PC-3 (cell line): ENCODE measurements around the gene OPA3. TPM values are rescaled to one million over a fixed set of nuclear protein-coding genes. Genes with fewer than 3 reads are reported as not detected.

Source experiments
- ATAC-seq: fragments of 200-7000 bp; cut with Tn5 transposase; 2 replicates; pipeline ENCODE4 v1.9.1; 2020; ENCODE audit warnings: mild to moderate bottlenecking, moderate library complexity
- BruUV-seq: library from RNA; stranded (reverse); fragments of 400-500 nt; replicated peaks from 2 replicates; lab custom pipeline; 2021; lab: Mats Ljungman, UMichigan
- CTCF ChIA-PET: fragments of 300-600 bp; sonication (Branson Sonifier 250); formaldehyde crosslinking; loops from one replicate; lab custom pipeline; 2022; ENCODE audit warnings: antibody characterized with exemption; lab: Charles Lee
- POLR2A ChIA-PET: fragments of 300-600 bp; sonication (Branson Sonifier 250); formaldehyde crosslinking; loops from one replicate; lab custom pipeline; 2022; ENCODE audit warnings: antibody characterized with exemption; ENCODE audit not compliant: unreplicated experiment; lab: Charles Lee
- DNase-seq: peaks from one replicate; pipeline ENCODE4 v3.0.0-alpha.2; 2015
- H2AFZ ChIP-seq: fragments of 300-600 bp; sonication (generic); 2 replicates; pipeline ENCODE4 v1.6.0; 2016; ENCODE audit warnings: antibody characterized with exemption, low read length
- H3F3A ChIP-seq: fragments of 300-600 bp; sonication (generic); one replicate; pipeline ENCODE4 v1.6.0; 2017; ENCODE audit warnings: antibody characterized with exemption, low read length, control low read depth, mild to moderate bottlenecking; ENCODE audit not compliant: unreplicated experiment
- H3K27ac ChIP-seq: fragments of 300-600 bp; sonication (generic); 2 replicates; pipeline ENCODE4 v1.5.1; 2016; ENCODE audit warnings: mild to moderate bottlenecking, low read length
- H3K27me3 ChIP-seq: fragments of 300-600 bp; sonication (generic); 2 replicates; pipeline ENCODE4 v1.6.1; 2016; ENCODE audit warnings: low read length, mixed read lengths
- H3K36me3 ChIP-seq: fragments of 300-600 bp; sonication (generic); 2 replicates; pipeline ENCODE4 v1.6.1; 2016; ENCODE audit warnings: low read depth, mixed run types, low read length, mixed read lengths
- H3K4me1 ChIP-seq: fragments of 300-600 bp; sonication (generic); 2 replicates; pipeline ENCODE4 v1.5.1; 2016; ENCODE audit warnings: low read length; ENCODE audit not compliant: insufficient read depth
- H3K4me2 ChIP-seq: fragments of 300-600 bp; sonication (generic); 2 replicates; pipeline ENCODE4 v1.6.0; 2016; ENCODE audit warnings: low read length
- H3K4me3 ChIP-seq: fragments of 300-600 bp; sonication (generic); 2 replicates; pipeline ENCODE4 v1.5.1; 2016; ENCODE audit warnings: mild to moderate bottlenecking, low read length, mixed read lengths
- H3K79me2 ChIP-seq: fragments of 300-600 bp; sonication (generic); 2 replicates; pipeline ENCODE4 v1.6.1; 2017; ENCODE audit warnings: low read length, mixed read lengths
- H3K9ac ChIP-seq: fragments of 300-600 bp; sonication (generic); 2 replicates; pipeline ENCODE4 v1.6.0; 2016; ENCODE audit warnings: mild to moderate bottlenecking, low read length
- H3K9me2 ChIP-seq: fragments of 300-600 bp; sonication (generic); replicated peaks from 2 replicates; pipeline ENCODE4 v1.6.1; 2016; ENCODE audit warnings: mixed run types, low read length, mixed read lengths
- H3K9me3 ChIP-seq: fragments of 300-600 bp; sonication (generic); 2 replicates; pipeline ENCODE4 v1.6.1; 2016; ENCODE audit warnings: low read length, mixed read lengths
- H4K20me1 ChIP-seq: fragments of 300-600 bp; sonication (generic); 2 replicates; pipeline ENCODE4 v1.6.1; 2016; ENCODE audit warnings: low read length, mixed read lengths
- CTCF ChIP-seq: fragments of 300-600 bp; sonication (generic); conservative IDR thresholded peaks from 2 replicates; pipeline ENCODE4 v1.5.1; 2017; ENCODE audit warnings: antibody characterized with exemption, low read depth, mild to moderate bottlenecking, low read length
- EZH2 ChIP-seq: fragments of 300-600 bp; sonication (generic); IDR thresholded peaks from one replicate; pipeline ENCODE4 v1.6.1; 2017; ENCODE audit warnings: antibody characterized with exemption, mild to moderate bottlenecking, low read length; ENCODE audit not compliant: unreplicated experiment
- EZH2phosphoT487 ChIP-seq: fragments of 300-600 bp; sonication (generic); IDR thresholded peaks from 2 replicates; pipeline ENCODE4 v1.6.1; 2018; ENCODE audit warnings: mild to moderate bottlenecking, antibody characterized with exemption, low read length, borderline replicate concordance
- intact Hi-C: fragments of 100-400 bp; cut with micrococcal nuclease; formaldehyde crosslinking; loops from 2 replicates; pipeline ENCODE4 v1.9.0; 2023
- total RNA-seq: library from RNA; depleted of rRNA; stranded (reverse); fragments of >200 nt; gene quantifications from 2 replicates; pipeline ENCODE4 v1.2.3, GENCODE V29; 2014

The OPA3 gene
- total RNA-seq, 1 experiment from 2014 or later, result 9.4 TPM

- H3K4me2 ChIP-seq, result peak overlapping the region; percentile 42
- H3K4me3 ChIP-seq, result no peak overlapping the region
- peak; percentile 89 for ATAC-seq
- no peaks in the 10 kb centered on the region for H3K27me3 ChIP-seq
- H3K79me2 ChIP-seq, result peaks cover 53% of the 10 kb centered on the region
- peak; percentile 85 for DNase-seq
- H3K9ac ChIP-seq, result peak overlapping the region; percentile 82
- H3K4me1 ChIP-seq, result peaks cover 30% of the 10 kb centered on the region
- no peak for TF ChIP-seq EZH2
- TF ChIP-seq EZH2phosphoT487, result no peak
- no peak for TF ChIP-seq CTCF
- intact Hi-C loops, result loop anchor here (2.0 kb wide), 1 partner anchor 40 kb away; no protein-coding TSS in a partner anchor
- no peaks in the 10 kb centered on the region for H3K36me3 ChIP-seq
- H4K20me1 ChIP-seq, result no peaks in the 10 kb centered on the region
- BruUV-seq, result no TSS peak
- no peak overlapping the region for H2AFZ ChIP-seq
- H3K27ac ChIP-seq, result peak overlapping the region; percentile 99
- CTCF ChIA-PET, result no interaction called here
- no peaks in the 10 kb centered on the region for H3K9me2 ChIP-seq
- H3F3A ChIP-seq, result peaks cover 3% of the 10 kb centered on the region
- POLR2A ChIA-PET, result no interaction called here
- H3K9me3 ChIP-seq, result no peaks in the 10 kb centered on the region
Observed at GRCh38 chr19:45568732-45569131, 15.9 kb downstream of the OPA3 start.

GRCh38 chr19:45567609-45568008 is 17.0 kb downstream of the OPA3 start:
- Histone ChIP-seq H3K27ac (peak overlapping the region; percentile 99), H3K4me2 (0 out of 2 replicates have a peak overlapping the region, but pooled peaks have one; percentile 29), H4K20me1 (no peaks in the 10 kb centered on the region), H3K4me1 (peaks cover 33% of the 10 kb centered on the region), H3K9me2 (no peaks in the 10 kb centered on the region), H3K9me3 (no peaks in the 10 kb centered on the region), H3K79me2 (peaks cover 43% of the 10 kb centered on the region), H3K36me3 (no peaks in the 10 kb centered on the region), H3K4me3 (no peak overlapping the region), H3F3A (peaks cover 3% of the 10 kb centered on the region), H2AFZ (no peak overlapping the region), H3K27me3 (no peaks in the 10 kb centered on the region), H3K9ac (peak overlapping the region; percentile 82)
- BruUV-seq, result no TSS peak
- peak; percentile 62 for DNase-seq
- ChIA-PET CTCF (no interaction called here), POLR2A (interaction anchor here (0.5 kb wide), 1 partner anchor 32 kb away, joined by 4 read pairs; no protein-coding TSS in a partner anchor)
- peak; percentile 23 for ATAC-seq
- TF ChIP-seq EZH2 (no peak), CTCF (no peak), EZH2phosphoT487 (no peak)
- intact Hi-C loops, result loop anchor here (2.0 kb wide), 1 partner anchor 39 kb away; no protein-coding TSS in a partner anchor

GRCh38 chr19:45564131-45564780 is 20.3 kb downstream of the OPA3 start:
- H2AFZ ChIP-seq, result no peak overlapping the region
- no TSS peak for BruUV-seq
- no peak overlapping the region for H3K4me3 ChIP-seq
- H3K9me3 ChIP-seq, result no peaks in the 10 kb centered on the region
- peaks cover 26% of the 10 kb centered on the region for H3K4me1 ChIP-seq
- ChIA-PET POLR2A (no interaction called here), CTCF (no interaction called here)
- no peaks in the 10 kb centered on the region for H3K9me2 ChIP-seq
- H3K4me2 ChIP-seq, result no peak overlapping the region
- intact Hi-C loops, result no loop called here
- ATAC-seq, result no peak
- DNase-seq, result no peak
- H3F3A ChIP-seq, result no peaks in the 10 kb centered on the region
- no peaks in the 10 kb centered on the region for H3K27me3 ChIP-seq
- no peaks in the 10 kb centered on the region for H4K20me1 ChIP-seq
- H3K27ac ChIP-seq, result no peak overlapping the region
- H3K36me3 ChIP-seq, result no peaks in the 10 kb centered on the region
- peaks cover 35% of the 10 kb centered on the region for H3K79me2 ChIP-seq
- H3K9ac ChIP-seq, result no peak overlapping the region
- TF ChIP-seq EZH2phosphoT487 (no peak), EZH2 (no peak), CTCF (no peak)
